OCI-LY3 (cell line): Measurements from ENCODE around the gene CTBP2.

Source experiments
- EZH2phosphoT487 ChIP-seq: fragments of 200-600 bp; shearing (Covaris generic); IDR thresholded peaks from 2 replicates; pipeline ENCODE4 v1.6.1; 2018; ENCODE audit warnings: antibody characterized with exemption, mixed run types, low read depth
- TF ChIP-seq, protein P1 (sequence below): fragments of 200-600, 300-600 bp; sonication (generic); IDR thresholded peaks from 2 replicates; pipeline ENCODE4 v1.5.1; 2014; ENCODE audit warnings: antibody characterized with exemption, low read length, low read depth

GRCh38 chr10:125156196-125156595 lies 4.2 kb downstream of the CTBP2 start:
- TF ChIP-seq, protein P1, sequence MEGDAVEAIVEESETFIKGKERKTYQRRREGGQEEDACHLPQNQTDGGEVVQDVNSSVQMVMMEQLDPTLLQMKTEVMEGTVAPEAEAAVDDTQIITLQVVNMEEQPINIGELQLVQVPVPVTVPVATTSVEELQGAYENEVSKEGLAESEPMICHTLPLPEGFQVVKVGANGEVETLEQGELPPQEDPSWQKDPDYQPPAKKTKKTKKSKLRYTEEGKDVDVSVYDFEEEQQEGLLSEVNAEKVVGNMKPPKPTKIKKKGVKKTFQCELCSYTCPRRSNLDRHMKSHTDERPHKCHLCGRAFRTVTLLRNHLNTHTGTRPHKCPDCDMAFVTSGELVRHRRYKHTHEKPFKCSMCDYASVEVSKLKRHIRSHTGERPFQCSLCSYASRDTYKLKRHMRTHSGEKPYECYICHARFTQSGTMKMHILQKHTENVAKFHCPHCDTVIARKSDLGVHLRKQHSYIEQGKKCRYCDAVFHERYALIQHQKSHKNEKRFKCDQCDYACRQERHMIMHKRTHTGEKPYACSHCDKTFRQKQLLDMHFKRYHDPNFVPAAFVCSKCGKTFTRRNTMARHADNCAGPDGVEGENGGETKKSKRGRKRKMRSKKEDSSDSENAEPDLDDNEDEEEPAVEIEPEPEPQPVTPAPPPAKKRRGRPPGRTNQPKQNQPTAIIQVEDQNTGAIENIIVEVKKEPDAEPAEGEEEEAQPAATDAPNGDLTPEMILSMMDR, result no peak
- TF ChIP-seq EZH2phosphoT487, result no peak
